Measurements from ENCODE around the gene PKD1.

- no peak for TF ChIP-seq POLR2A (IDR thresholded peaks at IDR 0.05; ENCODE audit: low read depth)
- TF ChIP-seq EP300 (IDR thresholded peaks at IDR 0.05): no peak
Measured at GRCh38 chr16:2086106-2086742, 49.5 kb downstream of the PKD1 start.
